ENCODE measurements around the gene PHAF1. TPM values are rescaled to one million over a fixed set of nuclear protein-coding genes. Genes with fewer than 3 reads are reported as not detected.

Gene PHAF1
- polyA plus RNA-seq, 1 donor, result 14.3 TPM

GRCh38 chr16:67170168-67170948, 60.6 kb downstream of the PHAF1 start, which contains the start of gene NOL3:
Gene NOL3, plus strand, starts transcription at chr16:67170538.
- H3K36me3 ChIP-seq (ENCODE audit: control insufficient read depth, insufficient read depth, low read length), result no peaks in the 10 kb centered on the region
- peak in 1 of 2 donors; percentile 52 for DNase-seq
- H3K9me3 ChIP-seq (ENCODE audit: control insufficient read depth, low read depth, low read length), result peaks cover 8% of the 10 kb centered on the region
- H3K4me1 ChIP-seq (ENCODE audit: control insufficient read depth, insufficient read depth, low read length), result peaks cover 35% of the 10 kb centered on the region
- H3K27me3 ChIP-seq (ENCODE audit: control insufficient read depth, insufficient read depth, low read length), result peaks cover 99% of the 10 kb centered on the region
- H3K4me3 ChIP-seq (ENCODE audit: low read length), result peak within 1 kb of the TSS; percentile 29
- H3K27ac ChIP-seq (ENCODE audit: low read length), result no peak within 1 kb of the TSS
- no CpG with 5 or more reads among the region's 50 CpGs for WGBS (ENCODE audit: insufficient coverage, low lambda C conversion rate)

- Histone ChIP-seq H3K27ac (ENCODE audit: low read length) (no peak overlapping the region), H3K27me3 (ENCODE audit: control insufficient read depth, insufficient read depth, low read length) (peaks cover 99% of the 10 kb centered on the region), H3K4me3 (ENCODE audit: low read length) (peak overlapping the region; percentile 29), H3K4me1 (ENCODE audit: control insufficient read depth, insufficient read depth, low read length) (peaks cover 32% of the 10 kb centered on the region), H3K9me3 (ENCODE audit: control insufficient read depth, low read depth, low read length) (peaks cover 4% of the 10 kb centered on the region), H3K36me3 (ENCODE audit: control insufficient read depth, insufficient read depth, low read length) (no peaks in the 10 kb centered on the region)
- peak in 1 of 2 donors; percentile 36 for DNase-seq
- WGBS (ENCODE audit: insufficient coverage, low lambda C conversion rate), result no CpG with 5 or more reads among the region's 14 CpGs
These were observed 61.4 kb downstream of the PHAF1 start for GRCh38 chr16:67170949-67171649.

GRCh38 chr16:67173323-67173722, 63.6 kb downstream of the PHAF1 start:
- no peak for DNase-seq
- Histone ChIP-seq H3K27me3 (ENCODE audit: control insufficient read depth, insufficient read depth, low read length) (peaks cover 86% of the 10 kb centered on the region), H3K4me1 (ENCODE audit: control insufficient read depth, insufficient read depth, low read length) (peaks cover 33% of the 10 kb centered on the region)

GRCh38 chr16:67173808-67174705, 64.3 kb downstream of the PHAF1 start:
- Histone ChIP-seq H3K4me1 (ENCODE audit: control insufficient read depth, insufficient read depth, low read length) (peaks cover 32% of the 10 kb centered on the region), H3K9me3 (ENCODE audit: control insufficient read depth, low read depth, low read length) (peaks cover 4% of the 10 kb centered on the region), H3K27me3 (ENCODE audit: control insufficient read depth, insufficient read depth, low read length) (peaks cover 78% of the 10 kb centered on the region), H3K27ac (ENCODE audit: low read length) (peak overlapping the region; percentile 13), H3K36me3 (ENCODE audit: control insufficient read depth, insufficient read depth, low read length) (no peaks in the 10 kb centered on the region), H3K4me3 (ENCODE audit: low read length) (peak overlapping the region; percentile 35)
- DNase-seq, result peak; percentile 87 to 93
- no CpG with 5 or more reads among the region's 71 CpGs for WGBS (ENCODE audit: insufficient coverage, low lambda C conversion rate)

More at GRCh38 chr16:67173323-67173722, 63.6 kb downstream of the PHAF1 start:
- peaks cover 4% of the 10 kb centered on the region for H3K9me3 ChIP-seq (ENCODE audit: control insufficient read depth, low read depth, low read length)
- H3K27ac ChIP-seq (ENCODE audit: low read length), result no peak overlapping the region
- H3K36me3 ChIP-seq (ENCODE audit: control insufficient read depth, insufficient read depth, low read length), result no peaks in the 10 kb centered on the region
- WGBS (ENCODE audit: insufficient coverage, low lambda C conversion rate), result no CpG with 5 or more reads among the region's 1 CpG
- no peak overlapping the region for H3K4me3 ChIP-seq (ENCODE audit: low read length)

GRCh38 chr16:67174706-67175231, 65.0 kb downstream of the PHAF1 start:
- H3K4me1 ChIP-seq (ENCODE audit: control insufficient read depth, insufficient read depth, low read length), result peaks cover 24% of the 10 kb centered on the region
- no CpG with 5 or more reads among the region's 31 CpGs for WGBS (ENCODE audit: insufficient coverage, low lambda C conversion rate)
- no peak overlapping the region for H3K27ac ChIP-seq (ENCODE audit: low read length)
- H3K4me3 ChIP-seq (ENCODE audit: low read length), result peak overlapping the region; percentile 35
- peaks cover 4% of the 10 kb centered on the region for H3K9me3 ChIP-seq (ENCODE audit: control insufficient read depth, low read depth, low read length)
- DNase-seq, result no peak
- peaks cover 71% of the 10 kb centered on the region for H3K27me3 ChIP-seq (ENCODE audit: control insufficient read depth, insufficient read depth, low read length)
- H3K36me3 ChIP-seq (ENCODE audit: control insufficient read depth, insufficient read depth, low read length), result no peaks in the 10 kb centered on the region

GRCh38 chr16:67176662-67177061, 66.9 kb downstream of the PHAF1 start:
- no peak for DNase-seq

GRCh38 chr16:67177743-67178699, 68.3 kb downstream of the PHAF1 start:
- peak; percentile 85 to 89 for DNase-seq
- H3K27ac ChIP-seq (ENCODE audit: low read length), result no peak overlapping the region
- WGBS (ENCODE audit: insufficient coverage, low lambda C conversion rate), result no CpG with 5 or more reads among the region's 73 CpGs
- peaks cover 4% of the 10 kb centered on the region for H3K9me3 ChIP-seq (ENCODE audit: control insufficient read depth, low read depth, low read length)
- H3K4me1 ChIP-seq (ENCODE audit: control insufficient read depth, insufficient read depth, low read length), result peaks cover 22% of the 10 kb centered on the region
- no peaks in the 10 kb centered on the region for H3K36me3 ChIP-seq (ENCODE audit: control insufficient read depth, insufficient read depth, low read length)
- H3K4me3 ChIP-seq (ENCODE audit: low read length), result peak overlapping the region; percentile 17
- H3K27me3 ChIP-seq (ENCODE audit: control insufficient read depth, insufficient read depth, low read length), result peaks cover 40% of the 10 kb centered on the region

More at GRCh38 chr16:67176662-67177061, 66.9 kb downstream of the PHAF1 start:
- no CpG with 5 or more reads among the region's 12 CpGs for WGBS (ENCODE audit: insufficient coverage, low lambda C conversion rate)
- Histone ChIP-seq H3K27ac (ENCODE audit: low read length) (no peak overlapping the region), H3K27me3 (ENCODE audit: control insufficient read depth, insufficient read depth, low read length) (peaks cover 54% of the 10 kb centered on the region), H3K36me3 (ENCODE audit: control insufficient read depth, insufficient read depth, low read length) (no peaks in the 10 kb centered on the region), H3K4me3 (ENCODE audit: low read length) (no peak overlapping the region), H3K9me3 (ENCODE audit: control insufficient read depth, low read depth, low read length) (peaks cover 4% of the 10 kb centered on the region), H3K4me1 (ENCODE audit: control insufficient read depth, insufficient read depth, low read length) (peaks cover 20% of the 10 kb centered on the region)

GRCh38 chr16:67179421-67180080, 69.8 kb downstream of the PHAF1 start:
- Histone ChIP-seq H3K4me1 (ENCODE audit: control insufficient read depth, insufficient read depth, low read length) (peaks cover 18% of the 10 kb centered on the region), H3K36me3 (ENCODE audit: control insufficient read depth, insufficient read depth, low read length) (no peaks in the 10 kb centered on the region), H3K27me3 (ENCODE audit: control insufficient read depth, insufficient read depth, low read length) (peaks cover 25% of the 10 kb centered on the region), H3K27ac (ENCODE audit: low read length) (no peak overlapping the region), H3K4me3 (ENCODE audit: low read length) (no peak overlapping the region), H3K9me3 (ENCODE audit: control insufficient read depth, low read depth, low read length) (peaks cover 2% of the 10 kb centered on the region)
- no peak for DNase-seq
- no CpG with 5 or more reads among the region's 13 CpGs for WGBS (ENCODE audit: insufficient coverage, low lambda C conversion rate)

GRCh38 chr16:67180166-67180565, 70.4 kb downstream of the PHAF1 start:
- no CpG with 5 or more reads among the region's 16 CpGs for WGBS (ENCODE audit: insufficient coverage, low lambda C conversion rate)
- H3K4me3 ChIP-seq (ENCODE audit: low read length), result no peak overlapping the region
- H3K9me3 ChIP-seq (ENCODE audit: control insufficient read depth, low read depth, low read length), result peaks cover 3% of the 10 kb centered on the region
- DNase-seq, result no peak
- H3K36me3 ChIP-seq (ENCODE audit: control insufficient read depth, insufficient read depth, low read length), result no peaks in the 10 kb centered on the region
- peaks cover 18% of the 10 kb centered on the region for H3K4me1 ChIP-seq (ENCODE audit: control insufficient read depth, insufficient read depth, low read length)
- no peak overlapping the region for H3K27ac ChIP-seq (ENCODE audit: low read length)
- H3K27me3 ChIP-seq (ENCODE audit: control insufficient read depth, insufficient read depth, low read length), result peaks cover 25% of the 10 kb centered on the region
